SK-N-SH (cell line): Measurements from ENCODE around the gene PARD3.

Experiments used
- CTCF ChIP-seq: fragments of 200-600 bp; sonication (generic); IDR thresholded peaks from 2 replicates; pipeline ENCODE4 v1.6.1; 2017; ENCODE audit warnings: antibody characterized with exemption, mild to moderate bottlenecking, moderate library complexity
- ELF1 ChIP-seq: IDR thresholded peaks from 2 replicates; pipeline ENCODE4 v1.4.0; 2012
- EP300 ChIP-seq, 2 experiments: IDR thresholded peaks; 2 replicates each; pipeline versions ENCODE4 v1.4.0 to v1.6.1; 2012; ENCODE audit warnings: borderline replicate concordance in 1 of 2, low read depth in 1 of 2, low read length in 1 of 2
- EZH2phosphoT487 ChIP-seq: fragments of 200-600 bp; sonication (generic); IDR thresholded peaks from 2 replicates; pipeline ENCODE4 v1.6.1; 2017; ENCODE audit warnings: low read depth, mixed run types, mild to moderate bottlenecking, antibody characterized with exemption, moderate library complexity, borderline replicate concordance
- GABPA ChIP-seq: IDR thresholded peaks from 2 replicates; pipeline ENCODE4 v1.4.0; 2012; ENCODE audit warnings: low read depth, mild to moderate bottlenecking
- GATA2 ChIP-seq: sonication (generic); formaldehyde crosslinking; IDR thresholded peaks from 2 replicates; pipeline ENCODE4 v1.5.0; 2020; ENCODE audit warnings: mild to moderate bottlenecking, missing genetic modification reagents
- POLR2AphosphoS5 ChIP-seq: IDR thresholded peaks from 2 replicates; pipeline ENCODE4 v1.6.1; 2012; ENCODE audit warnings: low read depth, low read length
- RAD21 ChIP-seq: IDR thresholded peaks from 2 replicates; pipeline ENCODE4 v1.6.1; 2012; ENCODE audit warnings: mild to moderate bottlenecking, low read length
- TAF1 ChIP-seq: IDR thresholded peaks from 2 replicates; pipeline ENCODE4 v1.6.1; 2012; ENCODE audit warnings: low read depth, mild to moderate bottlenecking, low read length, moderate library complexity, borderline replicate concordance
- TCF12 ChIP-seq: IDR thresholded peaks from 2 replicates; pipeline ENCODE4 v1.4.0; 2012
- USF1 ChIP-seq: IDR thresholded peaks from 2 replicates; pipeline ENCODE4 v1.4.0; 2012; ENCODE audit warnings: low read depth, borderline replicate concordance
- YY1 ChIP-seq: IDR thresholded peaks from 2 replicates; pipeline ENCODE4 v1.4.0; 2012; ENCODE audit warnings: low read depth, mild to moderate bottlenecking
- TF ChIP-seq, protein P1 (sequence below): fragments of 150-350 bp; IDR thresholded peaks from 2 replicates; pipeline ENCODE4 v1.6.1; 2016; ENCODE audit warnings: mild to moderate bottlenecking, low read depth, low read length
- TF ChIP-seq, protein P2 (sequence below): IDR thresholded peaks from 2 replicates; pipeline ENCODE4 v1.6.1; 2012; ENCODE audit warnings: mild to moderate bottlenecking, low read depth, low read length, moderate library complexity

- TF ChIP-seq USF1 (no peak), CTCF (no peak), EZH2phosphoT487 (no peak), TAF1 (no peak), RAD21 (no peak), EP300 (IDR thresholded peaks at IDR 0.05; ENCODE audit: borderline replicate concordance in 1 of 2, low read depth in 1 of 2, low read length in 1 of 2) (no peak), TCF12 (no peak), POLR2AphosphoS5 (no peak), GATA2 (CRISPR knock-in tag) (no peak), YY1 (no peak), GABPA (no peak), ELF1 (no peak)
- TF ChIP-seq, protein P1, sequence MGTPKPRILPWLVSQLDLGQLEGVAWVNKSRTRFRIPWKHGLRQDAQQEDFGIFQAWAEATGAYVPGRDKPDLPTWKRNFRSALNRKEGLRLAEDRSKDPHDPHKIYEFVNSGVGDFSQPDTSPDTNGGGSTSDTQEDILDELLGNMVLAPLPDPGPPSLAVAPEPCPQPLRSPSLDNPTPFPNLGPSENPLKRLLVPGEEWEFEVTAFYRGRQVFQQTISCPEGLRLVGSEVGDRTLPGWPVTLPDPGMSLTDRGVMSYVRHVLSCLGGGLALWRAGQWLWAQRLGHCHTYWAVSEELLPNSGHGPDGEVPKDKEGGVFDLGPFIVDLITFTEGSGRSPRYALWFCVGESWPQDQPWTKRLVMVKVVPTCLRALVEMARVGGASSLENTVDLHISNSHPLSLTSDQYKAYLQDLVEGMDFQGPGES, result no peak
- TF ChIP-seq, protein P2, sequence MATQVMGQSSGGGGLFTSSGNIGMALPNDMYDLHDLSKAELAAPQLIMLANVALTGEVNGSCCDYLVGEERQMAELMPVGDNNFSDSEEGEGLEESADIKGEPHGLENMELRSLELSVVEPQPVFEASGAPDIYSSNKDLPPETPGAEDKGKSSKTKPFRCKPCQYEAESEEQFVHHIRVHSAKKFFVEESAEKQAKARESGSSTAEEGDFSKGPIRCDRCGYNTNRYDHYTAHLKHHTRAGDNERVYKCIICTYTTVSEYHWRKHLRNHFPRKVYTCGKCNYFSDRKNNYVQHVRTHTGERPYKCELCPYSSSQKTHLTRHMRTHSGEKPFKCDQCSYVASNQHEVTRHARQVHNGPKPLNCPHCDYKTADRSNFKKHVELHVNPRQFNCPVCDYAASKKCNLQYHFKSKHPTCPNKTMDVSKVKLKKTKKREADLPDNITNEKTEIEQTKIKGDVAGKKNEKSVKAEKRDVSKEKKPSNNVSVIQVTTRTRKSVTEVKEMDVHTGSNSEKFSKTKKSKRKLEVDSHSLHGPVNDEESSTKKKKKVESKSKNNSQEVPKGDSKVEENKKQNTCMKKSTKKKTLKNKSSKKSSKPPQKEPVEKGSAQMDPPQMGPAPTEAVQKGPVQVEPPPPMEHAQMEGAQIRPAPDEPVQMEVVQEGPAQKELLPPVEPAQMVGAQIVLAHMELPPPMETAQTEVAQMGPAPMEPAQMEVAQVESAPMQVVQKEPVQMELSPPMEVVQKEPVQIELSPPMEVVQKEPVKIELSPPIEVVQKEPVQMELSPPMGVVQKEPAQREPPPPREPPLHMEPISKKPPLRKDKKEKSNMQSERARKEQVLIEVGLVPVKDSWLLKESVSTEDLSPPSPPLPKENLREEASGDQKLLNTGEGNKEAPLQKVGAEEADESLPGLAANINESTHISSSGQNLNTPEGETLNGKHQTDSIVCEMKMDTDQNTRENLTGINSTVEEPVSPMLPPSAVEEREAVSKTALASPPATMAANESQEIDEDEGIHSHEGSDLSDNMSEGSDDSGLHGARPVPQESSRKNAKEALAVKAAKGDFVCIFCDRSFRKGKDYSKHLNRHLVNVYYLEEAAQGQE, result no peak
Measured at GRCh38 chr10:34547695-34548094, 267.4 kb downstream of the PARD3 start.
